K562 (cell line): ENCODE measurements around the gene G6PD. TPM values are rescaled to one million over a fixed set of nuclear protein-coding genes. Genes with fewer than 3 reads are reported as not detected.
A peak's percentile ranks its signal among the peaks of the same experiment; 100 is the strongest.

Experiments
- ATF1 ChIP-seq, 2 experiments: fragments of 450-650 bp in 1 of 2; IDR thresholded peaks; 2 replicates each; pipeline ENCODE4 v1.6.1; 2016; ENCODE audit warnings: missing compliant biosample characterization in 1 of 2, missing genetic modification characterization in 1 of 2
- ATF7 ChIP-seq: fragments of 450-650 bp; IDR thresholded peaks from 2 replicates; pipeline ENCODE4 v1.7.1; 2014; ENCODE audit warnings: mild to moderate bottlenecking, moderate library complexity
- BDP1 ChIP-seq: IDR thresholded peaks from 3 replicates; pipeline ENCODE4 v1.6.1; 2011; ENCODE audit not compliant: insufficient read length, insufficient read depth
- BMI1 ChIP-seq: fragments of 150-350 bp; IDR thresholded peaks from 2 replicates; pipeline ENCODE4 v1.6.1; 2014; ENCODE audit warnings: low read length
- CHD4 ChIP-seq: fragments of 200-600 bp; sonication (generic); IDR thresholded peaks from 3 replicates; pipeline ENCODE4 v1.6.1; 2012; ENCODE audit warnings: low read depth, mild to moderate bottlenecking, mixed read lengths, low read length, inconsistent platforms; ENCODE audit not compliant: insufficient read depth, insufficient replicate concordance, poor library complexity, severe bottlenecking
- CREB1 ChIP-seq, 2 experiments: sonication (generic) in 1 of 2; formaldehyde crosslinking in 1 of 2; IDR thresholded peaks; 2 replicates each; pipeline versions ENCODE4 v1.6.1 to v1.8.0; 2012 to 2022; ENCODE audit warnings: inconsistent platforms in 1 of 2, mild to moderate bottlenecking in 1 of 2, missing genetic modification reagents in 1 of 2, moderate library complexity in 1 of 2
- CREB5 ChIP-seq: fragments of 250-450 bp; sonication (Bioruptor Pico); IDR thresholded peaks from 2 replicates; pipeline ENCODE4 v1.5.0; 2020; ENCODE audit warnings: mild to moderate bottlenecking
- E2F6 ChIP-seq, 2 experiments: IDR thresholded peaks; 2 replicates each; pipeline ENCODE4 v1.6.1; 2011; ENCODE audit warnings: borderline replicate concordance in 1 of 2, control low read depth in 1 of 2, low read depth in 1 of 2, low read length in 1 of 2, mild to moderate bottlenecking in 1 of 2, mixed read lengths in 1 of 2, moderate library complexity in 1 of 2; ENCODE audit not compliant: insufficient read depth in 1 of 2, insufficient read length in 1 of 2, poor library complexity in 1 of 2, severe bottlenecking in 1 of 2; ENCODE audit errors: extremely low read depth in 1 of 2
- ELF4 ChIP-seq: fragments of 450-650 bp; formaldehyde crosslinking; IDR thresholded peaks from 2 replicates; pipeline ENCODE4 v1.4.0; 2022; ENCODE audit warnings: missing genetic modification characterization
- HDAC3 ChIP-seq: fragments of 450-650 bp; IDR thresholded peaks from 2 replicates; pipeline ENCODE4 v1.6.1; 2018; ENCODE audit warnings: borderline replicate concordance, mild to moderate bottlenecking, moderate library complexity; ENCODE audit not compliant: partially characterized antibody
- MAFF ChIP-seq: IDR thresholded peaks from 2 replicates; pipeline ENCODE4 v1.6.1; 2012; ENCODE audit warnings: low read length, improper control_type of control experiment
- MLX ChIP-seq, 2 experiments: fragments of 450-650 bp in 1 of 2; sonication (generic) in 1 of 2; formaldehyde crosslinking; conservative IDR thresholded peaks; 2 replicates each; pipeline versions ENCODE4 v1.4.0 to v1.8.1; 2020 to 2022; ENCODE audit warnings: mild to moderate bottlenecking in 1 of 2, missing genetic modification reagents in 1 of 2
- NFIX ChIP-seq: fragments of 250-450 bp; sonication (Bioruptor Pico); IDR thresholded peaks from 2 replicates; pipeline ENCODE4 v1.4.0; 2020; ENCODE audit warnings: low read depth, mild to moderate bottlenecking, moderate library complexity
- NR1H2 ChIP-seq: sonication (generic); formaldehyde crosslinking; IDR thresholded peaks from 2 replicates; pipeline ENCODE4 v1.4.0; 2020; ENCODE audit warnings: mild to moderate bottlenecking, missing genetic modification reagents
- PRDM10 ChIP-seq: fragments of 450-650 bp; IDR thresholded peaks from 2 replicates; pipeline ENCODE4 v1.6.1; 2018; ENCODE audit not compliant: partially characterized antibody
- RFX5 ChIP-seq: IDR thresholded peaks from 2 replicates; pipeline ENCODE4 v1.6.1; 2011; ENCODE audit warnings: low read depth, mild to moderate bottlenecking, improper control_type of control experiment, low read length
- SREBF2 ChIP-seq: sonication (generic); formaldehyde crosslinking; IDR thresholded peaks from 2 replicates; pipeline ENCODE4 v1.4.0; 2020; ENCODE audit warnings: mild to moderate bottlenecking, missing genetic modification reagents
- SRSF7 ChIP-seq: fragments of 200-400 bp; formaldehyde crosslinking; optimal IDR thresholded peaks from 2 replicates; pipeline ENCODE3; 2017; ENCODE audit warnings: mild to moderate bottlenecking, low read depth, low read length
- TSC22D4 ChIP-seq: fragments of 450-650 bp; IDR thresholded peaks from 2 replicates; pipeline ENCODE4 v1.6.1; 2016; ENCODE audit warnings: missing genetic modification characterization, missing biosample characterization, control low read depth
- ZBED1 ChIP-seq: IDR thresholded peaks from 2 replicates; pipeline ENCODE4 v1.6.1; 2014
- ZEB2 ChIP-seq: fragments of 450-650 bp; IDR thresholded peaks from 2 replicates; pipeline ENCODE4 v1.6.1; 2016
- ZNF444 ChIP-seq: fragments of 250-450 bp; sonication (Bioruptor Pico); IDR thresholded peaks from 2 replicates; pipeline ENCODE4 v1.4.0; 2020; ENCODE audit warnings: mild to moderate bottlenecking, moderate library complexity
- polyA plus RNA-seq, 8 experiments: library from polyadenylated mRNA; depleted of rRNA in 4 of 8; stranded (reverse) in 5 of 8; unstranded in 3 of 8; fragments of >200 nt; fragmentation: Nextera tagmentation in 2 of 8; fragmentation: Illumina TruSeq in 1 of 8; extraction: Ambion mirVana in 2 of 8; extraction: Trizol in 1 of 8; gene quantifications; 2 replicates each; pipeline versions ENCODE4 v1.2.1 to v1.2.3, GENCODE V29; 2011 to 2014; ENCODE audit warnings: inconsistent platforms in 1 of 8, missing spikeins in 1 of 8
- total RNA-seq, 7 experiments: library from RNA; depleted of rRNA in 6 of 7; stranded (reverse); fragments of >200 nt in 6 of 7; fragmentation: Illumina TruSeq in 2 of 7; extraction: Trizol in 2 of 7; gene quantifications; 2 replicates each; pipeline versions ENCODE4 v1.2.1 to v1.2.3, GENCODE V29; 2011 to 2021; ENCODE audit warnings: low replicate concordance in 1 of 7

G6PD gene
- total and polyA plus RNA-seq, 9 of the 15 experiments (the other 6 are each of a cell fraction or from before 2014, with no cell fraction given) = 2.9 to 222 (median 66.4) TPM

- TF ChIP-seq ZNF444 (CRISPR knock-in tag) (no peak), TSC22D4 (tag) (no peak), ATF1 (CRISPR knock-in tag; IDR thresholded peaks at IDR 0.05) (peak; percentile 53), ATF1 (tag; IDR thresholded peaks at IDR 0.05) (peak; percentile 77), CHD4 (no peak), RFX5 (no peak), SRSF7 (no peak), ELF4 (CRISPR knock-in tag) (no peak), NFIX (CRISPR knock-in tag) (no peak), HDAC3 (no peak), MLX (CRISPR knock-in tag; conservative IDR thresholded peaks at IDR 0.05) (0 out of 4 replicates have a peak, but pooled peaks of 1 of the 2 experiments have one; percentile 17), BDP1 (no peak), NR1H2 (CRISPR knock-in tag) (no peak), CREB5 (CRISPR knock-in tag) (no peak), CREB1 (IDR thresholded peaks at IDR 0.05) (peak; percentile 93), CREB1 (CRISPR knock-in tag; IDR thresholded peaks at IDR 0.05) (peak; percentile 88), ZEB2 (no peak), SREBF2 (CRISPR knock-in tag) (no peak), BMI1 (no peak), MAFF (no peak), E2F6 (IDR thresholded peaks at IDR 0.05; ENCODE audit: borderline replicate concordance in 1 of 2, extremely low read depth in 1 of 2, insufficient read depth in 1 of 2, insufficient read length in 1 of 2, low read depth in 1 of 2, low read length in 1 of 2, poor library complexity in 1 of 2, severe bottlenecking in 1 of 2) (no peak), ZBED1 (no peak), ATF7 (peak; percentile 58; the same call in 1 of the 2 replicates), PRDM10 (no peak)
Observed at GRCh38 chrX:154490414-154491083, 56.1 kb downstream of the G6PD start, which contains the start of gene SLC10A3 (continued).
